A673 (cell line): ENCODE data around the gene POLR1E.

ENCODE experiments used
- EZH2 ChIP-seq: fragments of 200-600 bp; sonication (generic); IDR thresholded peaks from 2 replicates; pipeline ENCODE4 v1.6.1; 2017; ENCODE audit warnings: borderline replicate concordance, low read depth, mild to moderate bottlenecking, mixed read lengths, antibody characterized with exemption, low read length; ENCODE audit not compliant: poor library complexity, severe bottlenecking
- TF ChIP-seq, protein P1 (sequence below): fragments of 300-800, 200-600 bp; sonication (generic); conservative IDR thresholded peaks from 2 replicates; pipeline ENCODE4 v1.5.1; 2017; ENCODE audit warnings: low read depth, mild to moderate bottlenecking, antibody characterized with exemption, low read length, moderate library complexity, mixed read lengths

DNA sequence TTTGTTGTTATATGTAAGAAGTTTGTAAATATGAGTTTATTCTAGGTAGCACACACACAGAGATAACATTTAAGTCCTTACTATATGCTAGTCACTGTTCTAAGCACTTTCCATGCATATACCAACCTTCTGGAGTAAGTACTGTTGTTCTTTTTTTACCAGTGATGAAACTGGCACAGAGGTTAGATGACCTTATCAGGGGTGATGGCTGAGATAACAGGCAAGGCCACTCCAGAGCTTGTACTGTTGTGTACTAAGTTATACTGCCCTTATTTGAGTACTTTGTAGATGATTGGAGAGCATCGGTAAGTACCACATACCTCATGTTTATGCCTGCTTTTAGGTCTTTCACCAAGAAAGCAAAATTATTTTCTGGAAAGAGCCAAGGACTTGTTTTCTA, 6.2 kb downstream of the POLR1E start:
- TF ChIP-seq, protein P1, sequence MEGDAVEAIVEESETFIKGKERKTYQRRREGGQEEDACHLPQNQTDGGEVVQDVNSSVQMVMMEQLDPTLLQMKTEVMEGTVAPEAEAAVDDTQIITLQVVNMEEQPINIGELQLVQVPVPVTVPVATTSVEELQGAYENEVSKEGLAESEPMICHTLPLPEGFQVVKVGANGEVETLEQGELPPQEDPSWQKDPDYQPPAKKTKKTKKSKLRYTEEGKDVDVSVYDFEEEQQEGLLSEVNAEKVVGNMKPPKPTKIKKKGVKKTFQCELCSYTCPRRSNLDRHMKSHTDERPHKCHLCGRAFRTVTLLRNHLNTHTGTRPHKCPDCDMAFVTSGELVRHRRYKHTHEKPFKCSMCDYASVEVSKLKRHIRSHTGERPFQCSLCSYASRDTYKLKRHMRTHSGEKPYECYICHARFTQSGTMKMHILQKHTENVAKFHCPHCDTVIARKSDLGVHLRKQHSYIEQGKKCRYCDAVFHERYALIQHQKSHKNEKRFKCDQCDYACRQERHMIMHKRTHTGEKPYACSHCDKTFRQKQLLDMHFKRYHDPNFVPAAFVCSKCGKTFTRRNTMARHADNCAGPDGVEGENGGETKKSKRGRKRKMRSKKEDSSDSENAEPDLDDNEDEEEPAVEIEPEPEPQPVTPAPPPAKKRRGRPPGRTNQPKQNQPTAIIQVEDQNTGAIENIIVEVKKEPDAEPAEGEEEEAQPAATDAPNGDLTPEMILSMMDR, result no peak
- TF ChIP-seq EZH2, result no peak
